Hepatic stellate cell (primary cell): ENCODE results near the gene CCDC181.

ENCODE experiments used
- DNase-seq: peaks from one replicate; pipeline ENCODE4 v3.0.0; 2011; ENCODE audit warnings: low spot score

Gene CCDC181

GRCh38 chr1:169395955-169396354 lies 31.3 kb downstream of the CCDC181 start:
- no peak for DNase-seq

- no peak for DNase-seq
Observed at GRCh38 chr1:169392406-169392805, 34.9 kb downstream of the CCDC181 start.

GRCh38 chr1:169390303-169390702 lies 37.0 kb downstream of the CCDC181 start:
- DNase-seq, result no peak

GRCh38 chr1:169387399-169387798 lies 39.9 kb downstream of the CCDC181 start:
- no peak for DNase-seq

GRCh38 chr1:169383449-169383848 lies 43.8 kb downstream of the CCDC181 start:
- no peak for DNase-seq

GRCh38 chr1:169381162-169381561 lies 46.1 kb downstream of the CCDC181 start:
- DNase-seq, result no peak

GRCh38 chr1:169371404-169371803 lies 55.9 kb downstream of the CCDC181 start:
- DNase-seq, result no peak

- DNase-seq, result no peak
Observed at GRCh38 chr1:169368406-169368769, 58.9 kb downstream of the CCDC181 start.

GRCh38 chr1:169367686-169368405 lies 59.4 kb downstream of the CCDC181 start, which contains the start of the genes BLZF1 and NME7:
Gene BLZF1, plus strand, starts transcription at chr1:169368195. Its CDS starts 1,328 bp downstream, at chr1:169369523.
Gene NME7, minus strand, starts transcription at chr1:169367797. Its CDS starts 87 bp downstream, at chr1:169367710.
- DNase-seq, result peak; percentile 81

GRCh38 chr1:169367096-169367685 lies 60.1 kb downstream of the CCDC181 start:
- no peak for DNase-seq

- DNase-seq, result no peak
Observed at GRCh38 chr1:169364948-169365347, 62.3 kb downstream of the CCDC181 start.

- peak; percentile 34 for DNase-seq
Observed at GRCh38 chr1:169363046-169363730, 64.1 kb downstream of the CCDC181 start.

- no peak for DNase-seq
Observed at GRCh38 chr1:169361281-169361680, 66.0 kb downstream of the CCDC181 start.

- no peak for DNase-seq
Observed at GRCh38 chr1:169360415-169360814, 66.9 kb downstream of the CCDC181 start.

- DNase-seq, result peak; percentile 7
Observed at GRCh38 chr1:169348383-169349036, 78.8 kb downstream of the CCDC181 start.

- DNase-seq, result no peak
Observed at GRCh38 chr1:169347688-169348382, 79.4 kb downstream of the CCDC181 start.

GRCh38 chr1:169346036-169346589 lies 81.2 kb downstream of the CCDC181 start:
- DNase-seq, result no peak

GRCh38 chr1:169345511-169345910 lies 81.8 kb downstream of the CCDC181 start:
- DNase-seq, result no peak
